IPS-18c (cell line): ENCODE data around the gene GFY.

Experiments used
- H3K4me3 ChIP-seq: 2 replicates; pipeline ENCODE4 v1.7.0; 2013; ENCODE audit warnings: low read depth, mild to moderate bottlenecking, low read length, moderate library complexity; ENCODE audit not compliant: insufficient read depth
- H3K9me3 ChIP-seq: one replicate; pipeline ENCODE4 v1.6.1; 2013; ENCODE audit warnings: mild to moderate bottlenecking, low read length, moderate library complexity; ENCODE audit not compliant: control insufficient read depth, insufficient read depth

The GFY gene

GRCh38 chr19:49400029-49400428 is 25.2 kb upstream of the GFY start:
- H3K4me3 ChIP-seq, result no peak overlapping the region
- H3K9me3 ChIP-seq, result no peaks in the 10 kb centered on the region

- no peak overlapping the region for H3K4me3 ChIP-seq
- no peaks in the 10 kb centered on the region for H3K9me3 ChIP-seq
Measured at GRCh38 chr19:49403404-49404187, 21.6 kb upstream of the GFY start.

DNA sequence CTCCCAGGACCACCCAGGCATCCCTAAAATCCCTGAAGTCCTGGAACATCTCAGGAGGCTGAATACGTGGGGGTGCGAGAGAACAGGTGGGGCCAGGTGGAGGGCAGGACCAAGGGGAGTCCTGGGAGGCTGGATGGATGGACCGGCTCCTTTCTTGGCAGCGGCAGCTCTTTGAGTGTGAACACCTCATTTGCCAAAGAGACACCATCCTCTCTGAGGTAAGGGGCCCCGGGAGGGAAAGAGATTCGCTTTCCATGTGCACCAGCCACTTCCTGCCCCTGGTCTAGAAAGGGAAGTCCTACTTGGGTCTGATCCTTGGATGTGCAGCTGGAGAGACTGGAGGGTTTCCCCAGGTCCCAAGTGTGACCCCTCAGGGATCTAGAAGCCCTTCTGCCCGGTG is 18.1 kb upstream of the GFY start:
- Histone ChIP-seq H3K9me3 (no peaks in the 10 kb centered on the region), H3K4me3 (no peak overlapping the region)

DNA sequence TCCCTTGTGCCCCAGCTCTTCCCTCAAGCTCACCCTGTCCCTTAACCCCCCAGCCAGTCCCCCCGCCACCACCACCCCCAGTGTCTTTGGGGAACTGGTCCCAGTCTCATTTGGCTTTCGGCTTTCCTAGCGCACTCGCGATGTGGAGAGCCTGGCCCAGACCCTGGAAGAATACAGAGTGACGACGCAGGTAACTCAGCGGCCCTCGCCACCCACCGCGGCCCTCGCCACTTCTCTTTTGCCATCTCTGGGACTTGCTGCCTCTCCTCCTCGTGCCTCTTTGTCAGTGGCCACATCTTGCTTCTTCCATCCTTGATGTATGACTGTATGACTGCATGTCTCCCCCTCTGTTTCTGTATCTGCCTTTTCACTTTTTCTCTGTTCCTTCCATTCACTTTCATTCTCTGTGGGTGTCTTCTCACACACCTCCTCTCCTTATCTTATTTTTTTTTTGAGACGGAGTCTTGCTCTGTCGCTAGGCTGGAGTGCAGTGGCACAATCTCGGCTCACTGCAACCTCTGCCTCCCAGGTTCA is 17.6 kb upstream of the GFY start:
- no peak overlapping the region for H3K4me3 ChIP-seq
- no peaks in the 10 kb centered on the region for H3K9me3 ChIP-seq

GRCh38 chr19:49408816-49409440 is 16.3 kb upstream of the GFY start:
- no peaks in the 10 kb centered on the region for H3K9me3 ChIP-seq
- H3K4me3 ChIP-seq, result no peak overlapping the region

DNA sequence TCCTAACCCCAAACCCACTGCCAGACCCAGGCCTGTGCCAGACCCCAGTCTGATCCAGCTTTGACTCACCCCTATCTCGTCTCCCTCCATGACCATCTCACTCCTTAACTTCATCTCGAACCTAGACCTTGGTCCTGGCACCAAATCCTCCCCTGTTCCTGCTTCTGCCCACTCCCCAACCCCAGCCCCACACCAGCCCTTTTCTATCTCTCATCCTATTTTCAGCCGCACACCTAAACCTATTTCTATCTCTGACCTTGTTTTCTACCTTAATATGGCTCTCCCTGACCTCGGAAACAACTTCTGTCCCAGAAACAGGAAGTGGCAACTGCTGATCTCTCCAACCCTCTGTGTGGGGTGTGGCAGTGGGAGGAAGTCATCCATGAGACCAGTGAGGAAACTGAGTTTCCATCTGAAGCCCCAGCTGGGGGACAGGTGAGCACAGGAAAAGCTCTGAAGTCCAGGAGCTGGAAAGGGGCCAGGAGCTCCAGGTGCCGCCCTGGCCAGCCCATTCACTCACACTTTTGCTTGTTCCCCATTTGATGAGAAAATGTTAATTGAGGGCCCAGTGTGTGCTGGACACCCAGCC is 15.7 kb upstream of the GFY start:
- Histone ChIP-seq H3K9me3 (no peaks in the 10 kb centered on the region), H3K4me3 (no peak overlapping the region)

GRCh38 chr19:49411681-49412326 is 13.4 kb upstream of the GFY start:
- Histone ChIP-seq H3K4me3 (no peak overlapping the region), H3K9me3 (no peaks in the 10 kb centered on the region)

GRCh38 chr19:49413348-49413747 is 11.8 kb upstream of the GFY start:
- H3K4me3 ChIP-seq, result no peak overlapping the region
- no peaks in the 10 kb centered on the region for H3K9me3 ChIP-seq

DNA sequence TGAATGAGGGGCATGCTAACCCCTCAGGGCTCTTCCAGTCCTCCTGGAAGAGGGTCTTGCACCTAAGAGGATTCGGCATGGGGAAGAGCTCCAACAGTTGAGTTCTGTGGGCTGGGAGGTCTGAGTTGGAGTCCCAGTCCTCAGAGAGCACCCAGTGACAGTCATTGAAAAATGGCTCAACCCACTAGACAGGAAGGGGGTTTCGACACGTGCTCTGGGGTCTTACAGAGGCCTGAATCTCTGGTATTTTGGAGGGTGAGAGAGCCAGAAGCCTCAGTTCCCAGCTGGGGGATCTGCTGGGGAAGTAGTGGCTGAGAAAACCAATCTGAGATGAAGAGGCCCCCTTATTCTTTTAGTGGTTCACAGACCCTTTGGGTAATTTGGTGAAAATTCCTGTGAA is 10.9 kb upstream of the GFY start:
- Histone ChIP-seq H3K4me3 (no peak overlapping the region), H3K9me3 (no peaks in the 10 kb centered on the region)

- H3K9me3 ChIP-seq, result no peaks in the 10 kb centered on the region
- H3K4me3 ChIP-seq, result no peak overlapping the region
Measured at GRCh38 chr19:49415102-49415809, 9.9 kb upstream of the GFY start.

- Histone ChIP-seq H3K9me3 (no peaks in the 10 kb centered on the region), H3K4me3 (no peak overlapping the region)
Measured at GRCh38 chr19:49415810-49416200, 9.4 kb upstream of the GFY start.

DNA sequence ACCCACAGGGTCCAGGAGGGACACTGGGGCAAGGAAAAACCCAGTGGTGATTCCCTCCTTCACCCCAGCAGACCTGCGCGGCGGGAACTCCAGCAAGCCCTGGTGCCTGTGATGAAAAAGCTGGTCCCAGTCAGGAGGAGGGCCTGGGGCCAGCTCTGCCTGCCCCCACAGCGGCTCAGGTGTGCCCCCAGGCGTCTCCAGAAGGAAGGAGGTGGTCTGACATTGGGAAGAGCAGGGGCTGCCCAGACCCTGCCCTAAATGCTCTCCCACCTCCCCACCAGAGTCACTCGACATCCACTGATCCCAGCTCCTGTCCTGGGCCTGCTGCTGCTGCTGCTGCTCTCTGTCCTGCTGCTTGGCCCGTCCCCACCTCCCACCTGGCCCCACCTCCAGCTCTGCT is 8.1 kb upstream of the GFY start:
- no peaks in the 10 kb centered on the region for H3K9me3 ChIP-seq
- no peak overlapping the region for H3K4me3 ChIP-seq

DNA sequence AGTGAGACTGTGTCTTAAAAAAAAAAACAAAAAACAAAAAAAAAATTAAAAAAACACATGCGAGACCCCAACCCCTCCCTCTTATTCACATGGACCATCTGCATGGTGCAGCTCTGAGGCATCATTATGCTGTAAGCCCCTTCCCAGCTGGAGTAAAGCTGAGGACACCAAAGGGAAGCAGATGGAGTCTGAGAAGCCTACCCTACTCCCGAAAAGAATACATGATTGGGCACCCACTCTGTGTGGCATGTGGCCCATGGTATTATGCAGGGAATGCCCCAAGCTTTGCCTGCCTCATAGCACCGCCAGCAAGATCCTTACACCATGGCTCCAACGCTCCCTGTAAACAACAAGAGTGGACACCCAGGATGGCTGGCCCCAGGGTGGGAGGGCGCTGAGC is 6.7 kb upstream of the GFY start:
- Histone ChIP-seq H3K4me3 (no peak overlapping the region), H3K9me3 (no peaks in the 10 kb centered on the region)

- H3K9me3 ChIP-seq, result no peaks in the 10 kb centered on the region
- no peak overlapping the region for H3K4me3 ChIP-seq
Measured at GRCh38 chr19:49419173-49419572, 6.0 kb upstream of the GFY start.

GRCh38 chr19:49420227-49420626 is 5.0 kb upstream of the GFY start:
- no peak overlapping the region for H3K4me3 ChIP-seq
- H3K9me3 ChIP-seq, result peaks cover 2% of the 10 kb centered on the region

DNA sequence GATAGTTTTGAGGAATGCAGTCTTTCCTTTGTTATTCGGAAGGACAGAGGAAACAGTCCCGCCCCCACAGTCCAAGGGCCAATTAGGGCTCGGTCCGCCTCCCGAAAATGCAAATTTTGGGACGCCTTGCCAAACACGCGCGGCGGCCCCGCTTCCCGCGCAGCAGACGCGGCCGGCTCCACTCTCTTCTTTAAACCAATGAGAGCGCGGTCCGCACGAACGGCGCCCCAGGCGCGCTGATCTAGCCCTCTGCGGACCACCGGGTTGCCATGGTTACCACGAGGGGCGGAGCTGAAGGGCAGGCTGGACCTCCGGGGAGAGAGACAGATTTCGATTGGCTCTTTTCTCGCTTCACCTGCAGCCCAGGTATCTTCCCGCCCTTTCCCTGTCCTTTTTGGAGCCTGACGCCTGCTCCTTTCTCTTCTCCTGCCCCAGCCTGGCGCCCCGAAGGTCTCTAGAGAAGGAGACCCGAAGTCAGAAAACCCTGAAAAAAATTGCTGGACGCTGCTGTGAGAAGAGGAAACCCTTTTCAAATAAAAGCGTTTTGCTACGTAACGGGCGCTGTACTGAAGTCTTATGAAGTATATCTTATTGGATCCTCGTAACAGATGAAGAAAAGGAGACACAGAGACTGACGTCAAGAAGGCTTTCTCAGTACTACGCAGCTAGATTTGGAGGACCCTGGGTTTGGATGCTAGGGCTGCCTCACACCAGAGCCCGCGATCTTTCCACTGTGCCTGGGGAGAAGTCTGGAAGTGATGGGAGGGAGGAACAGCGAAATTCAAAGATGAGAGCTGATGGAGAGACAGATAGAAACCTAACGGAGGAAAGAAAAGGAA is 3.9 kb upstream of the GFY start:
- Histone ChIP-seq H3K9me3 (peaks cover 2% of the 10 kb centered on the region), H3K4me3 (no peak overlapping the region)

DNA sequence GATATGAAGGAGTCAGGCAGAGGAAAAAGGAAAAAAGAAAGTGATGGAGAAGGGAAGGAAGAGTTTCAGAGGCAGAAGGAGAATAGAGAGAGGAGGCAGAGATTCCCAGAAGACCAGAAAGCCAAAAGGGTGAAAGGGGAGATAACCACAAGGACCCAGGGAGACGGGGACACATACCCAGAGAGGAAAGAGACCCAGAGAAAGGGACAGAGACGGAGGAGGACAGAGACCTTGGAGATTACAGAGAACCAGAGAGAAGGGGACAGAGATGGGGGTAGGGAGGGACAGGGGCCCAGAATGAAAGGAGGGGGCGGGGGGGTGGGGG is 3.3 kb upstream of the GFY start:
- Histone ChIP-seq H3K9me3 (peaks cover 2% of the 10 kb centered on the region), H3K4me3 (no peak overlapping the region)
